ENCODE data around the gene TPCN2.
"Not testable (repeated sequence)": the region's sequence is repeated elsewhere in the genome, so short reads cannot be mapped to it uniquely, and the experiment has no call there.

TPCN2 gene

DNA sequence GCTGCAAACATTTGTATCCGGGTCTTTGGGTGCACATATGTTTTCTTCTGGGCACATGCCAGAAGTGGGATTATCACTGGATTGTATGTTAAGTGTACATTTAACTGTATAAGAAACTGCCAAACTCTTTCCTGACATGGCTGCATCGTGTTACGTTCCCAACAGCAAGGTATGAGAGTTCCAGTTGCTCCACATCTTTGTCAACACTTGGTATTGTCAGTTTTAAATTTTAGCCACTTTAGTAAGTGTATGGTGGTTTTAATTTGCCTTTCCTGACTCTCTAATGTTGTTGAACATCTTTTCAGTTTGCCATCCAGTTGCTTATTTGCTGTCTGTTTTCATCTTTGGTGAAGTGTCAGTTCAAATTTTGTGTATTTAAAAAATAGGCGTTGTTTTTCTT lies 84.5 kb downstream of the TPCN2 start:
- DNase-seq, result no peak

DNA sequence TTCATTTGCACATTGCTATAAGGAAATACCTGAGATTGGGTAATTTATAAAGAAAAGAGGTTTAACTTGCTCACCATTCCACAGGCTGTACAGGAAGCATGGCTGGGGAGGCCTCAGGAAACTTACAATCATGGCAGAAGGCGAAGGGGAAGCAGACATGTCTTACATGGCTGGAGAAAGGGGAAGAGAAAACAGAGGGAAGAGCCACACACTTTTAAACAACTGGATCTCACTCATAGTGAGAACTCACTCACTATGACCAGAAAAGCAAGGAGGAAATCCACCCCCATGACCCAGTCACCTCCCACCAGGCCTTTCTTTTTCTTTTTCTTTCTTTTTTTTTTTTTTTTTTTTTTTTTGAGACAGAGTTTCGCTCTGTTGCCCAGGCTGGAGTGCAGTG lies 85.5 kb downstream of the TPCN2 start:
- DNase-seq, result not testable (repeated sequence)

DNA sequence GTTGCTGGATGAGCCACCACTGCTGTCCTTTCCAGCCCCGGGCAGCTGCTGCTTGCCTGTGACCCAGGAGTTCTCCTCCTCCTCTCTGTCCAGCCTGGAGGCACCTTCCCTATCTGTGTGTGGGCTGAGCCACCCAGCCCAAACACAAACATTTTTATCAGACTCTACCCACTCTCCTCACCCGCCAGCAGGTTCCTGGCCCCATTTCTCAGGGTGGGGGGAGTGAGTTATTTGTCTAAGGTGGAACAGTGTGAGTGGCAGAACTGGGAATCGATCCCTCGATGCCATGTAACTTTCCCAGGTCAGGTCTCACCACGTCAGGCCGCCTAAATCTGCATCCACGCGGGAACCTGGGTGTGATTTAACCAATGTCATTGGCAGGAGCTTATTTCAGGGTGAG lies 86.2 kb downstream of the TPCN2 start:
- DNase-seq, result no peak

DNA sequence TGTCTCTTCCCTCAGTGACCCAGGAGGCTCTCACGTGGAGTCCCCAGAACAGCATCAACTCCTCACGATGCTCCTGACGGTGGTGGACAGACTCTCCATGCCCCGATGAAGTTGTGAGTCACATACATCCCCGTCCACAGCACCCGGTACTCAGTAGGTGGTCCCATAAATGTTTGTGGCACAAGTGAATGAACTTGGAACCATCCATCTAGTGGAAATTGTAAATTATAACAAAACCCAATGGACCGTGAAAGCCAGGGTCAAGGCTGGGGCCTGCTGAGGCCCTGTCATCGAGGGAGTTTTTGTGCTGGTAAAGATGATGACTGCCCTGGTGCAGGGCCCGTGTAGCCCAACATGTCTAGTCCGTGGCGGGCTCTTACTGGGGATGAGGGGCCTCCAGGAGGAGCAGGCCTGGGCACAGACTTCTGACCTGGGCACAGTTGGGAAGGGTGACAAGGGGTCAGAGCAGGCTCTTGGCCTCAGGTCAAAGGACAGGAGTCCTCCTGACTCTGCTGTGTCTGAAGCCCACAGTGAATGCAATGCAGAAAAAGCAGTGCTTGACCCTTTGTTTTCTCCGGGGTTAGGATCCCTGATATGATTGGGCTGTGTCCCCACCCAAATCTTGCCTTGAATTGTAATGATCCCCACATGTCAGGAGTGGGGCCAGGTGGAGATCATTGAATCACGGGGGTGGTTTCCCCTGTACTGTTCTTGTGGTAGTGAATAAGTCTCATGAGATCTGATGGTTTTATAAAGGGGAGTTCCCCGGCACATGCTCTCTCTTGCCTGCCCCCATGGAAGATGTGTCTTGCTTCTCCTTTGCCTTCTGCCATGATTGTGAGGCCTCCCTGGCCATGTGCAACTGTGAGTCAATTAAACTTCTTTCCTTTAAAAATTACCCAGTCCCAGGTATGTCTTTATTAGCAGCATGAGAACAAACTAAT lies 87.0 kb downstream of the TPCN2 start:
- DNase-seq, result no peak

DNA sequence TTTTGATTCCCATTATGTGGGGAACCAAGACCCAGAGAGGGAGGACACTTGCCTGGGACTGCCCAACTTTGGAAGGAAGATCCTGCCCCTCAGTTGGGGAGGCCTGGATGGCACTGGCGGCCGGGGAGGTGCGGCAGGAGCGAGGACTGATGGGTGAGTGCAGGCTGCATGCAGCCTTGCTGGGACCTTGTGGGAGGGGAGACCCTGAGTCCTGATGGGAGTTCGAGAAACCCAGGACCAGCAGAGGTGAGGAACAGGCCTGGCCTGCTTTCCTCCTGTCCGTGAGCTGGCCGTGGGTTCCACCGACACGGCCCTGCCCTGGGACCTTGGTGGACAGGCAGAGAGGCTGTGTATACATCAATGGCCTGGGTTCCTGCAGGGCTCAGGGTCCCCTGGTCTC lies 87.7 kb downstream of the TPCN2 start:
- DNase-seq, result no peak

DNA sequence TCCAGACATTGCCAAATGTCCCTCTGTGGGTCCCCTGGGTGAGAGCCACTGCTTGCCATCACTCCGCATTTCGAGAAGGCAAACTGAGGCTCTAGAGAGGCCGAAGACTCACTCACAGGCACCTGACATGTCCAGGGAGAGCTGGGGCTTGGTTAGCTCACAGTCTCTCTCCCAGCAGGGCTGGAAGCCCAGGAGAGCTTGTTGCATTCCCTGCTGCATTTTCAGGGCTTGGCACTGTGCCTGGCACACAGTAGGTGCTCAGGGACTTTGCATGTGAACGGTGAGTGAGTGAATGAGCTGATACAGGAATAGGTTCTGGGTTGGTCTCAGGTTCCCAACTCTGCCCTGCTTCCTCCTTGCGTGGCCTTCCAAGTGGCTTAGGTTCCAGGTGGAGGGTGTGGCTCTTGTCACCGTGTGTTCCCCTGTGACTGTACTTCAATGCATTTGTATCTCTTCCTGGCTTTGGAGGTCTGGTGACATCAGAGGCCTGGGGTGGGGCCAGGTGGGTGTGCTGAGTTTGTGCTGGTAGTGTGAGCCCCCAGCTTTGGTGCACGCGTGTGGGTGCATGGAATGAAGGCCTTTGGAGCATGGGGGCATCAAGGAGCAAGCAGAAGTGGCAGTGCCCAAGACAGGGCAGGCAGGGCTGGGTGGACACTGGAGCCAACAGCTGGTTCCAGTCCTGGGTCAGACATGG lies 88.6 kb downstream of the TPCN2 start:
- no peak for DNase-seq

DNA sequence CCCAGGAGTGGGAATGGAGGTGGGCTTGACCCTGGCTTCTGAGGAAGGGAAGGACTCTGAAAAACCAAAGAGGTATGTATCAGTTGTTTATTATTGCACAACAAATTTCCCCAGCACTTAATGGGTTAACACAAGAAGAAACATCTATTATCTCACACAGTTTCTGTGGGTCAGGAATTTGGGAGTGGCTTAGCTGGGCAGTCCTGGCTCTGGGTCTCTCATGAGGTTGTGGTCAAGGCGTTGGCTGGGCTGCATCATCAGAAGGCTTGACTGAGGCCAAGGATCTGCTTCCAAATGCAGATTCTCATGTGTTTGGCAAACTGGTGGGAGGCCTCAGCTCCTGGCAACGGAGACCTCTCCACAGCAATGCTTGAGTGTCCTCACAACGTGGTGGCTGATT lies 89.5 kb downstream of the TPCN2 start:
- DNase-seq, result no peak

DNA sequence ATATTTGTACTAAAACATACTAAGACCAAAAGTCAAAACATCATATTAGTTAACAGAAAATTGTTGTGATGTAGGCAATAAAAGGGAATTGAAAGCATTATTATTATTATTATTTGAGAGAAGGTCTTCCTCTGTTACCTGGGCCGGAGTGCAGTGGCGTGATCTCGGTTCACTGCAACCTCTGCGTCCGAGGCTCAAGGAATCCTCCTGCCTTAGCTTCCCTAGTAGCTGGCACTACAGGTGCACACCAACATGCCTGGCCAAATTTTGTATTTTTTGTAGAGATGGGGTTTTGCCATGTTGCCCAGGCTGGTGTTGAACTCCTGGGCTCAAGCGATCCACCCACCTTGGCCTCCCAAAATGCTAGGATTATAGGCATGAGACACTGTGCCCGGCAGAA lies 91.4 kb downstream of the TPCN2 start:
- not testable (repeated sequence) for DNase-seq

DNA sequence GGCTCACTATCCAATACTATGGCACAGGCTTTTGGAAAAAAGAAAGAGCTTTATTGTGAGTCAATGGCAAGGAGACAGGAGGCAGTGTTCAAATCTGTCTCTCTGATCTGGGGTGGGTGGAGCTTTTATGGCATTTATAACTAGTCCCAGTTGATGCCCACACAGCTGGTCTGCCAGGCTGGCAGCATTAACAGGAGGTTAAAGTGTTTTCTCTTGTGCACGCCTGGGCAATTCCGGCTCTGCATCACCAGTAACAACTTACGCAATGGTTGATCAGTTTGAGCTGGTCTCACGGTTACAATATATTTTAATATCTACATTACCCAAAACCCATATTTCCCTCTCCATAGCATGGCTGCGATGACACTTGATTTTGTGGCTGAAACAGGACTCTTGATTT lies 91.9 kb downstream of the TPCN2 start:
- DNase-seq, result no peak

DNA sequence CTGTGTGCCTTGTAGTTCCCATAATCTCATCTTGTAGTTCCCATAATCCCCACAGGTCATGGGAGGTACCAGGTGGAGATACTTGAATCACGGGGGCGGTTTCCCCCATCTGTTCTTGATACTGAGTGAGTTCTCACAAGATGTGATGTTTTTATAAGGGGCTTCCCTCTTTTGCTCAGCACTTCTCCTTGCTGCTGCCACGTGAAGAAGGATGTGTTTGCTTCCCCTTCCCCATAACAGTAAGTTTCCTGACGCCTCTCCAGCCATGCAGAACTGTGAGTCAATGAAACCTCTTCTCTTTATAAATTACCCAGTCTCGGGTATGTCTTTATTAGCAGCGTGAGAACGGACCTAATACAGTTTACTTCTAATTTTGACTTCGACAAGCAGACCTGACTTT lies 93.0 kb downstream of the TPCN2 start:
- DNase-seq, result no peak

DNA sequence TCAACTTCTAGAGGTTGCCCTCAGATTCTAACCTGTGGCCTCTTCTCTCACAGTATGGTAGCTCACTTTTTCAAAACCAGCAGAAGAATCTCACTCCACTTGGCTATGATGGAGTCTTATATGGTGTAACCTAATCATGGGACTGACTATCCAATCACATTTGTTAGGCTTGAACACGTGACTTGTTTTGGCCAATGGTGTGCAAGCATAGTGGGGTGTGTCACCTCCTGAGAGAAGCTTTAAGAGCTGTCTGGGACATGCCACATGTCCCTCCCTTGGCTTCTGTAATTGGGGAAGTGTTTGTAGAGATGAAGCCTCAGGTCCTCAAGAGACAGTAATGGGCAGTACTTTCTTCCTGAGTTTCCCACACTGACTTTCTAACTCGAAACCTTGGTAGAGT lies 94.2 kb downstream of the TPCN2 start:
- DNase-seq, result no peak

DNA sequence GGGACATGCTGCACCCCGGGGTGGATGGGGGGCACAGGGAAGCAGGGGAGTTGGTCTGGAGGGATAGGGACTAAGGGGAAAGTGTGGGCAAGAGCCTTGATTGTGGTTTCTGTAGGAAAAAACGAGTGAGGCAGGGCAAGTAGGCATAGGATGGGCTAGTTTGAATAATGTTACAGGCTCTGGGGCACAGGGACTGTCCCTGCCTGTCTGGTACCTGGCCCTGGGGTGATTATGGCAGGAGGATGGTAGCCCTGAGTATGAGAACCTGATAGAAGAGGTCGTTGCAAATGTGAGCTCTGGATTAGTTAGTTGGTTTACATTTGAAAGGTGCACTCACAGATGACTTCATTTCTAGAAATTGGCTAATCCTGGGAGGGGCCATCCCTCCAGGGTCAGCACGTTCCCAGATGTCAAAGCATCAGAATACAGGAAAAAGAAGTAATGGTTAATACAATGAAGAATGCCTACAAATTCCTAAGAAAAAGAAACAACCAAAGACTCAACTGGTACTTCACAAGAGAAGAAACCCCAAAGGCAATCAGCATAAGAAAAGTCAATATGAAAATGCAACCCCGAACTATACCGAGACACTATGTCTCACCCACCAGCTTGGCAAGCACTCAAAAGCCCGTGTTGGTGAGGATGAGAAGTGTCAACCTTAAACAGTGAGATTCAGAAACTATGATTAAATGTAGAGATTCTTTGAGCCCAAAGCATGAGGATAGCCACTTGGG lies 95.8 kb downstream of the TPCN2 start:
- no peak for DNase-seq

DNA sequence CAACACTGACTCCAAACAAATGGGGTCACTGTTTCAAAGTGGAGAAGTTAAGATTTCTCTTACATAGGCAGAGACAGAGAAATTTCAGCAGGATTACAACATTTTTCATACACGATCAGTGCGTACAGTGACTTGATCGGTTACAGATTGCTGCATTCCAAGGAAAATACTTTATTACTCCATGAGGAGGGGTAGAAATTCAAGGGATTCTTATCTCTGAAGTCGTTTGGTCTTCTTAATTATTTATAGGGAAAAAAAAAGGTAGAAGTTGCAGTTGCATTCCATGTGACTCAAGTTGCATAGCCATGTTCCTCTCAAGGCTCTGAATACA lies 96.3 kb downstream of the TPCN2 start:
- DNase-seq, result no peak

DNA sequence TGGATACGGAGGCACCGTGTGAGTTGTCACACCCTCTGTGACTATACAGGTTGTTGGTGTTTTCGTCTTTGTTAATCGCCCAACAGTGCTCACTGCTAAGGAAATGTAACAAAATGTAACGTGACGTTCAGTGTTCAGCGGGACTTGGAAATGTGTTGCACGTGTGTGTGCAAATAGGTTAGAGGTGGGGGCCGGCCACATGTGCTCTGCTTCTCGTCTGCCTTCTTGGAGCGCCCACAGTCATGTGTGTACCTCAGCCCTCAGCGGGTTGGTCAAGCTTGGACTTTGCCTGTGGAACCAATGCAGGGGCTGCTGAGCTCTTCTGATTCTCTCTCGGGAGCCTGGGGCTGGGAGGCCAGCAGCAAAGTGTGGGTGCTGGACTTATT lies 99.6 kb downstream of the TPCN2 start:
- DNase-seq, result no peak

DNA sequence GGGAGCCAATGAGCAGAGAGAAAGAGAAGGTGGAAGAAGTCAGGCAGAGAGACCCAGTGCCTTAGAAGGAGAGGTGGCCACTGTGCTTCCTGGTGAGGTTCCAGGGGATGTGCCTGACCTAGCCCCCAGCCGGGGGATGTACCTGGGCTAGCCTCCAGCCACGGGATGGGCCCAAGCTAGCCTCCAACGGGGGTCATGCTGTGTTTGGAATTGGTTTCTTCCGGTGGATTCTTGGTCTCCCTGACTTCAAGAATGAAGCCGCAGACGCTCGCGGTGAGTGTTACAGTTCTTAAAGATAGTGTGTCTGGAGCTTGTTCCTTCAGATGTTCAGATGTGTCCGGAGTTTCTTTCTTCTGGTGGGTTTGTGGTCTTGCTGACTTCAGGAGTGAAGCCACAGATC lies 100.1 kb downstream of the TPCN2 start:
- DNase-seq, result no peak

DNA sequence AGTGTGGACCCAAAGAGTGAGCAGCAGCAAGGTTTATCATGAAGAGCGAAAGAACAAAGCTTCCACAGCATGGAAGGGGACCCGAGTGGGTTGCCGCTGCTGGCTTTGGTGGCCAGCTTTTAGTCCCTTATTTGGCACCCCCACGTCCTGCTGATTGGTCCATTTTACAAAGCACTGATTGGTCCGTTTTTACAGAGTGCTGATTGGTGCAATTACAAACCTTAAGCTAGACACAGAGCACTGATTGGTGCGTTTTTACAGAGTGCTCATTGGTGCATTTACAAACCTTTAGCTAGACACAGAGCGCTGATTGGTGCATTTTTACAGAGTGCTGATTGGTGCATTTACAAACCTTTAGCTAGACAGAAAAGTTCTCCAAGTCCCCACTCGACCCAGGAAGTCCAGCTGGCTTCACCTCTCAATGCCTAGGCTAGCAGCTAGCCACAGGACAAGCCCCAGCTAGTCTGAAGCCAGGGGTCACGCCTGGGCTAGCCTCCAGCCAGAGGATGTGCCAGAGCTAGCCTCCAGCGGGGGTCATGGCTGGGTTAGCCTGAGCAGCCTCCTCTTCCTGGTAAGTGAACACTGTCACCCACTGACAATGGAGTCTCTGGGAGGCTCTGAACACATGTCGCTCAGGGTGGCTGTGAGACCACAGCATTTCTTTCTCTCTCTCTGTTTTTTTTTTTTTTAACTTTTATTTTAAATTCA lies 100.8 kb downstream of the TPCN2 start:
- not testable (repeated sequence) for DNase-seq

DNA sequence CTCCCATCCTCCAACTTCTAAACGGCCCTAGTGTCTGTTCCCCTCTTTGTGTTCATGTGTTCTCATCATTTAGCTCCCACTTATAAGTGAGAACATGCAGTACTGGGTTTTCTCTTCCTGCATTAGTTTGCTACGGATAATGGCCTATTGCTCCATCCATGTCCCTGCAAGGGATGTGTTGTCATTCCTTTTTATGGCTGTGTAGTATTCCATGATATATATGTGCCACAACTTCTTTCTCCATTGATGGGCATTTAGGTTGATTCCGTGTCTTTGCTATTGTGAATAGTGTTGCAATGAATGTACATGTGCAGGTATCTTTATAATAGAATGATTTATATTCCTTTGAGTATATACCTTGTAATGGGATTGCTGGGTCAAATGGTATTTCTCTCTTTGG lies 101.4 kb downstream of the TPCN2 start:
- no peak for DNase-seq

DNA sequence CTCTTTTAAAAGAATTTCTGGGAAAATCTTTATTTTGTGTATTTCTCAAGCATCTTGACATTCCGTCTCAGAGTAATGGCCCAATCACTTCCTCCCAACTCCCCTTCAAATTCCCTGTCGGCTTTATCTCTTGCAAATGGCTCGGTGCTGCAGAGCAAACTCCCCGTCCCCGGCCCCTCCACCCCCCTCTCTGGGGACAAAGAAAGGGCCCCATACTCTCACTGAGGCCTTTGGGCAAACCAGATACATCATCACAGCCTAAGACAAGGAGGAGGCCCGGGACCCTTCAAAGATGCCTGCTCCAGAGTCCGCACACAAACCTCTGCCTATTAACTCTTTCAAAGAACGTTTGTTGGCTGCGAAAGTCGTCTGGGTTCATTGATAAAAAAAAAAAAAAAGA lies 103.1 kb downstream of the TPCN2 start:
- no peak for DNase-seq

DNA sequence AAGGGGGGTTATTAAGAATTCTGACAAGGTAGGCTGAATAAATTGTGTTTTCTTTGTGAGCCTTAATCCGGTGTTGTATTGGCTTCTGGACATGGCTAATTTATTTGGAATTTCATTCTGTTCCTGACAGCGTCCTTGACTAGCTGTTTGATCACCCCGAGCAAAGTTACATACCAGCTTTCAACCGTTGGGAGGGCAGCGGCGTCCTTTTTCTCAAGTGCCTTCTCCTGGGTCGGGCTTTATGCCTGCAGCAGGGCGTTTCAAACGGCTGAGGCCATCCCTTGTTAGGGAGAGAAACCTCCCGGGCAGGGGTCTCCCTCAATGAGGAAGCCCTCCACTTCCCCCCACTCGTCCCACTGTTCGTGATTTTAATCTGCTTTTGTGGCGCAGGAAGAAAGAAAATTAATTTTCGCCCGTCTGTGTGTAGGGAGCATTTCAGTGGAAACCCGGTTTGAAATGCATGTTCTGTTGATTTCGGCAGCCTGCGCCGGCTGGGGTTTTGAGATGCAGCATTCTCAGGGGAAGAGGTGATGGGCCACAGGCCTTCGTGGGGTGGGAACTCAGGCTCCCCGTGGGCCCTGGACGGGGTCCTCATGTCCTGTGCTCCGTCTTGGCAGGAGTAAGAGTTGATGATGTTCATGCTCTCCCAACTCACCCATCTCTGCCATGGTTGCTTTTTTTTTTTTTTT lies 104.1 kb downstream of the TPCN2 start:
- DNase-seq, result no peak

DNA sequence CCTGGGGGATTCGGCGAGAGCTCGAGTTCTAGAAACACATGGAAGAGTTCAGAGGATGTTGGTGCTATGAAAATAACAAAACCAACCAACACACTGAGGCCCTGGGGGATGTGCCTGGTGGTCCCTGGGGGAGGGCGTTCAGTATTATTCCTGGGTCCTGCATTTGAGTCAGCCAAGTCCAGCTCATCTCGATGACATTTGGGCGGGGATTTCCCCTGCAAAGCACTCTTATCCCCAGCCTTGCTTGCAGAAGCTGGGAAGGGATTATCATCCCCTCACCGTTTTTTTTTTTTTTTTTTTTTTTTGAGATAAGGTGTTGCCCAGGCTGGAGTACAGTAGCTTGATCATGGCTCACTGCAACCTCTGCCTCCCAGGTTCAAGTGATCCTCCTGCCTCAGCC lies 104.9 kb downstream of the TPCN2 start:
- DNase-seq, result no peak

DNA sequence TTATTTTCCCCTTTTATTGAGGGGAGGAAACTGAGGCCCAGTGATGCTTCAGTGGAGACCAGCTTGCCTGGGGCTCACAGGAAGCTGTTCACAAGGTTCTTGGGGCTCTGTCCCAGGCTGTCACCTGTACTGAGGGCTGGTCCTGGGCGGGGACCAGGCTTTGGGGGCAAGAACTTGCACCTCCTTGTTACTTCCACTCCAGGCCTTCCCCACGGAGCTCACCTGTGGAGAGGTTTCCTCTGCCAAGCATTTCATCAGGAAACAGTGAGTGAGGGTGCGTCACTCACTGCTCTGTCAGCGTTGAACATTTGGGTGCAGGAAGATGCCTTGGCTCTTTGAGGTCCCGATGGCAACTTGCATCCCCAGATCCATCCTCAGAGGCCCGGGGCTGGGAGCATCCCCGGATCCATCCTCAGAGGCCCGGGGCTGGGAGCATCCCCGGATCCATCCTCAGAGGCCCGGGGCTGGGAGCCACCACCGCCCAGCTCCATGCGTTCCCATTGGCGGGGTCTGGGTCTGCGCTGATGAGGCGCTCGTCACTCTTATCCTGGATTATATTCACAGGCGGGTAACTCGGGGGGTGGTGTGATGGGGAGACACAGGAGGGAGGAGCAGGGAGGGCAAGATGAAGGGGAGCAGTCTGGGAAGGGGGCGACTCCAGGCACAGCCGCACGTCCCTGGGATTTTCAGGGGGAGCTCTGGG lies 105.6 kb downstream of the TPCN2 start:
- no peak for DNase-seq

DNA sequence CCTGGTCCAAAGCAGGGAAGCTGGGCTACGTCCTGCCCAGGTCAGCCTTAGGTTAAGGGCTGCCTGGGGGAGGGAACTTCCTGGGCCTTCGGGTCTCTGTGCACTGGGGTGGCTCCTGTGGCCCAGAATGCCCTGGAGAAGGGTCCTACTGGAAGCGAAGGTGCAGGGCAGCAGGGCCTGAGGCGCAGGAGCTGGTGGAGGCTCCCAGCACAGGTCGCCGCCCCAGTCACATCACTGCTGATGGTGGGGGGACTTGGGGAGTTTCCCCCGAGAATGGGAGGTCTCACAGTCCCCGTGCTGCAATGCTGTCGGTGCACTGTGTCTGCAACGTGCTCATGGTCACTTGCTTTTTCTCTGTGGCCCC lies 106.2 kb downstream of the TPCN2 start:
- no peak for DNase-seq
